ENCODE results near the gene OPRD1.
A peak's percentile ranks its signal among the peaks of the same experiment; 100 is the strongest.
"Not testable (repeated sequence)": the region's sequence is repeated elsewhere in the genome, so short reads cannot be mapped to it uniquely, and the experiment has no call there.

The OPRD1 gene

GRCh38 chr1:28811766-28812668 is at the start of gene OPRD1:
Gene OPRD1 (plus strand): TSS chr1:28812170. CDS start chr1:28812384, 214 bp downstream.
- peak; percentile 70 for DNase-seq (ENCODE audit: low spot score)

- no peak for DNase-seq (ENCODE audit: low spot score)
Observed at GRCh38 chr1:28766532-28767183, 45.3 kb upstream of the OPRD1 start.

- DNase-seq (ENCODE audit: low spot score): no peak
Observed at GRCh38 chr1:28770601-28771165, 41.3 kb upstream of the OPRD1 start.

- DNase-seq (ENCODE audit: low spot score): not testable (repeated sequence)
Observed at GRCh38 chr1:28771921-28772320, 40.0 kb upstream of the OPRD1 start.

GRCh38 chr1:28773105-28773504 is 38.9 kb upstream of the OPRD1 start:
- no peak for DNase-seq (ENCODE audit: low spot score)

- peak; percentile 79 for DNase-seq (ENCODE audit: low spot score)
Observed at GRCh38 chr1:28775121-28775942, 36.6 kb upstream of the OPRD1 start.

- DNase-seq (ENCODE audit: low spot score): no peak
Observed at GRCh38 chr1:28776341-28776740, 35.6 kb upstream of the OPRD1 start.

GRCh38 chr1:28778021-28778420 is 33.9 kb upstream of the OPRD1 start:
- no peak for DNase-seq (ENCODE audit: low spot score)

GRCh38 chr1:28779751-28780408 is 32.1 kb upstream of the OPRD1 start:
- no peak for DNase-seq (ENCODE audit: low spot score)

GRCh38 chr1:28781305-28781704 is 30.7 kb upstream of the OPRD1 start:
- no peak for DNase-seq (ENCODE audit: low spot score)

- DNase-seq (ENCODE audit: low spot score): no peak
Observed at GRCh38 chr1:28782011-28782410, 30.0 kb upstream of the OPRD1 start.

GRCh38 chr1:28783363-28783762 is 28.6 kb upstream of the OPRD1 start:
- no peak for DNase-seq (ENCODE audit: low spot score)

- DNase-seq (ENCODE audit: low spot score): no peak
Observed at GRCh38 chr1:28789412-28789811, 22.6 kb upstream of the OPRD1 start.

GRCh38 chr1:28789816-28790215 is 22.2 kb upstream of the OPRD1 start:
- DNase-seq (ENCODE audit: low spot score): no peak

- DNase-seq (ENCODE audit: low spot score): no peak
Observed at GRCh38 chr1:28790377-28791035, 21.5 kb upstream of the OPRD1 start.

GRCh38 chr1:28791929-28792328 is 20.0 kb upstream of the OPRD1 start:
- not testable (repeated sequence) for DNase-seq (ENCODE audit: low spot score)

GRCh38 chr1:28792644-28793121 is 19.3 kb upstream of the OPRD1 start:
- no peak for DNase-seq (ENCODE audit: low spot score)

GRCh38 chr1:28794582-28794981 is 17.4 kb upstream of the OPRD1 start:
- DNase-seq (ENCODE audit: low spot score): not testable (repeated sequence)

- no peak for DNase-seq (ENCODE audit: low spot score)
Observed at GRCh38 chr1:28796352-28797211, 15.4 kb upstream of the OPRD1 start.

GRCh38 chr1:28800324-28800723 is 11.6 kb upstream of the OPRD1 start:
- DNase-seq (ENCODE audit: low spot score): no peak

Data from ecto neural progenitor cell (in vitro differentiated cells).